Lower lobe of right lung (tissue), 2 donors: Measurements from ENCODE around the gene SLC2A5. TPM values are rescaled to one million over a fixed set of nuclear protein-coding genes. Genes with fewer than 3 reads are reported as not detected.
A peak's percentile ranks its signal among the peaks of the same experiment; 100 is the strongest.
"Not testable (repeated sequence)": the region's sequence is repeated elsewhere in the genome, so short reads cannot be mapped to it uniquely, and the experiment has no call there.

Source experiments
- ATAC-seq, 2 donors: fragments of 200-7000 bp; cut with Tn5 transposase; one replicate each; pipeline ENCODE4 v1.9.1; 2020 to 2022; ENCODE audit warnings: mild to moderate bottlenecking in 2 of 2, moderate library complexity in 2 of 2
- DNase-seq: peaks from one replicate; pipeline ENCODE4 v3.0.0-alpha.2; 2020
- H3K27ac ChIP-seq: fragments of 200-600 bp; one replicate; pipeline ENCODE4 v1.8.0; 2022
- H3K27me3 ChIP-seq: fragments of 200-600 bp; one replicate; pipeline ENCODE4 v1.8.0; 2022; ENCODE audit warnings: low read depth
- H3K36me3 ChIP-seq: fragments of 200-600 bp; one replicate; pipeline ENCODE4 v1.8.0; 2022; ENCODE audit warnings: mild to moderate bottlenecking
- H3K4me1 ChIP-seq: fragments of 200-600 bp; one replicate; pipeline ENCODE4 v1.8.0; 2022
- H3K4me3 ChIP-seq: fragments of 200-600 bp; one replicate; pipeline ENCODE4 v1.8.0; 2022; ENCODE audit warnings: mild to moderate bottlenecking
- H3K9me3 ChIP-seq: fragments of 200-600 bp; one replicate; pipeline ENCODE4 v1.8.0; 2022
- intact Hi-C: fragments of 100-400 bp; cut with DNase I; formaldehyde crosslinking; loops from one replicate; pipeline ENCODE4 v1.11.0; 2022
- total RNA-seq: library from RNA; stranded (reverse); fragmentation: NEBNext Ultra II Directional; extraction: Animal tissue kit (Norgen Biotek cat#: 25700); gene quantifications from one replicate; pipeline ENCODE4 v1.2.1, GENCODE V29; 2021
- TF ChIP-seq, protein P1 (sequence below): fragments of 200-600 bp; IDR thresholded peaks from one replicate; pipeline ENCODE4 v1.8.0; 2022; ENCODE audit warnings: antibody characterized with exemption, mild to moderate bottlenecking
- donor health status: DM: no; HTN: yes; CAD: no; lungs with severe emphysema.

SLC2A5 gene
- total RNA-seq, 1 donor from 2014 or later, result 1.7 TPM

DNA sequence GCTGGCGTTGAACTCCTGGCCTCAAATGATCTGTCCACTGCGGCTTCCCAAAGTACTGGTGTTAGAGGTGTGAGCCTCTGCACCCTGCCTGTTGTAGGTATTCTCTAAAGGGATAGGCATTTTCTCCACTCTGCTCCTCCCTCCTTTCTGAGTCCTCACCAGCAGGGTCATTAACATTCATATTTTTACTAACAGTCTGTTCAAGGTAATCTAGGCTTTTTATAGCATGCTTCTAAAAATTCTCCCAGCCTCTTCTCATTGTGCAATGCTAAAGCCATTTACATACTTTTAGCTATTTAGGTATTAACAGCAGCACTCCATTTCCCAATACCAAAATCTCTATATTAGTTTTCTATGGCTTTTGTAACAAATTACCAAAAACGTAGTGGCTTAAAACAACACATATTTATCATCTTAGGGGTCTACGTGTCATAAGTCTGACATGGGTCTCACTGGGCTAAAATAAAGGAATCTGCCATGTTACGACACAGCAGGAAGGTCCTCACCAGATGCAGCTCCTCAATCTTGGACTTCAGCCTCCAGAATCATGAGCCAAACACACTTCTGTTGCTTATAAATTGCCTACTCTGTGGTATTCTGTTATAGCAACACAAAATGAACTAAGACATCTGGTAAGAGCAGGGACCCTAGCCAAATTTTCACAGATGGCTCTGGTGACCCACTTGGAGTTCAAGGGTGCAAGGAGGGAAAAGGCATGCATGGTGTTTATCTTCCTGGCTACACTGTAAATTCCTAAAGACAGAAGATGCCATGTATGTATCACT lies 40.3 kb downstream of the SLC2A5 start:
- intact Hi-C loops, result no loop called here
- Histone ChIP-seq H3K36me3 (no peaks in the 10 kb centered on the region), H3K4me1 (no peaks in the 10 kb centered on the region), H3K27ac (no peak overlapping the region), H3K27me3 (no peaks in the 10 kb centered on the region), H3K9me3 (no peaks in the 10 kb centered on the region), H3K4me3 (no peak overlapping the region)
- DNase-seq (no peak), ATAC-seq (no peak)
- TF ChIP-seq, protein P1, sequence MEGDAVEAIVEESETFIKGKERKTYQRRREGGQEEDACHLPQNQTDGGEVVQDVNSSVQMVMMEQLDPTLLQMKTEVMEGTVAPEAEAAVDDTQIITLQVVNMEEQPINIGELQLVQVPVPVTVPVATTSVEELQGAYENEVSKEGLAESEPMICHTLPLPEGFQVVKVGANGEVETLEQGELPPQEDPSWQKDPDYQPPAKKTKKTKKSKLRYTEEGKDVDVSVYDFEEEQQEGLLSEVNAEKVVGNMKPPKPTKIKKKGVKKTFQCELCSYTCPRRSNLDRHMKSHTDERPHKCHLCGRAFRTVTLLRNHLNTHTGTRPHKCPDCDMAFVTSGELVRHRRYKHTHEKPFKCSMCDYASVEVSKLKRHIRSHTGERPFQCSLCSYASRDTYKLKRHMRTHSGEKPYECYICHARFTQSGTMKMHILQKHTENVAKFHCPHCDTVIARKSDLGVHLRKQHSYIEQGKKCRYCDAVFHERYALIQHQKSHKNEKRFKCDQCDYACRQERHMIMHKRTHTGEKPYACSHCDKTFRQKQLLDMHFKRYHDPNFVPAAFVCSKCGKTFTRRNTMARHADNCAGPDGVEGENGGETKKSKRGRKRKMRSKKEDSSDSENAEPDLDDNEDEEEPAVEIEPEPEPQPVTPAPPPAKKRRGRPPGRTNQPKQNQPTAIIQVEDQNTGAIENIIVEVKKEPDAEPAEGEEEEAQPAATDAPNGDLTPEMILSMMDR, result no peak

DNA sequence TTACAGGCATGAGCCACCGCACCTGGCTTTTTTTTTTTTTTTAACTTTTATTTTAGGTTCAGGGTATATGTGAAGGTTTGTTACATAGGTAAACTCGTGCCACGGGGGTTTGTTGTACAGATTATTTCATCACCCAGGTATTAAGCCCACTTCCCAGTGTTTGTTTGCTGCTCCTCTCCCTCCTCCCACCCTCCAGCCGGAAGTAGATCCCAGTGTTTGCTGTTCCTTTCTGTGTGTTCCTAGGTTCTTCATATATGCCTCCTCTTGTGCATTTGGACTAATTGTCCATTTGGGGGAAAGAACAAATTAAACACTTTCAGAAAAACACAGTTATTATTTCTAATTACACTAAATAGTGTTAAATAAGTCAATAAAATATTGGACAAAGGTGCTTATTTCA lies 42.1 kb downstream of the SLC2A5 start:
- Histone ChIP-seq H3K4me3 (no peak overlapping the region), H3K27me3 (no peaks in the 10 kb centered on the region), H3K36me3 (no peaks in the 10 kb centered on the region), H3K27ac (no peak overlapping the region), H3K9me3 (no peaks in the 10 kb centered on the region), H3K4me1 (no peaks in the 10 kb centered on the region)
- DNase-seq (no peak), ATAC-seq (no peak)
- intact Hi-C loops, result no loop called here
- TF ChIP-seq, protein P1, result no peak

DNA sequence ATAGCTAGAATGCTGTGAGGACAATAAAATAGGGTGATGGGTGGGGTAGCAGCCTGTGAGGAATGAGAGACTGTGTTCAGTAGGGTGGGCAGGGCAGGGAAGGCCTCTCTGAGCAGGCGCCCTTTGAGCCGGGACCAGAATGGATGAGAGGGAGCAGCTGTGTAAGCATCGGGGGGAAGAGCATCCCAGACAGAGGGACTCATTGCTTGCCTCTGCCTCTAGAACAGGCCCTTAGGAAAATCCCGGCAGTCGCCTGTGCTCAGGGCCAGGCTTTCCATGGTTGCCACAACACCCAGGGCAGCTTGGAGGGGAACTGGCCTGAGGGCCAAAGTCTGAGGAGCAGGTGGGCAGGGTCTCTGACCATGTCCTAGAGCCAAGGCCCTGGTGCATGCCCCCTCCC lies 44.0 kb downstream of the SLC2A5 start:
- intact Hi-C loops, result no loop called here
- Histone ChIP-seq H3K36me3 (no peaks in the 10 kb centered on the region), H3K4me3 (no peak overlapping the region), H3K4me1 (no peaks in the 10 kb centered on the region), H3K9me3 (no peaks in the 10 kb centered on the region), H3K27ac (no peak overlapping the region), H3K27me3 (no peaks in the 10 kb centered on the region)
- no peak for DNase-seq
- ATAC-seq, result no peak
- TF ChIP-seq, protein P1, result no peak

DNA sequence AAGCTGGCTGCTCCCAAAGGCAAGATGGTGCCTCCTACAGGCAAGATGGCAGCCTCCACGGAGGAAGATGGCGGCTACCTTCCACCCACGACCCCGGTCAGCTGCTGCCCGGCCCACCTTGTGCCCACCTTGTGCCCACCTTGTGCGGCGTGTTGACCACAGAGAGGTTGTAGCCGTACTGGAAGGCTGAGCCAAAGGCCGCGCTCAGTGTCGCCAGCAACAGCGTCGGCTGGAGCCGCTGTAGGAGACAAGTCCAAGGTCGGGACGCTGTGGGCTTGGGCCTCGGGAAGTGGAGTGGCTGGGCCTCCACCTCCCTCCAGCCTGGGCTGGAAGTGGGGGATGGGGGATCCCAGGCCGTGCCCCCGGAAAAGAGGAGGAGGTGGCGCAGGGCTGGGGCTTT lies 44.6 kb downstream of the SLC2A5 start:
- intact Hi-C loops, result no loop called here
- ATAC-seq (no peak), DNase-seq (no peak)
- no peaks in the 10 kb centered on the region for H3K4me1 ChIP-seq
- H3K9me3 ChIP-seq, result no peaks in the 10 kb centered on the region
- TF ChIP-seq, protein P1, result no peak
- no peak overlapping the region for H3K27ac ChIP-seq
- H3K4me3 ChIP-seq, result no peak overlapping the region
- no peaks in the 10 kb centered on the region for H3K36me3 ChIP-seq
- H3K27me3 ChIP-seq, result no peaks in the 10 kb centered on the region

DNA sequence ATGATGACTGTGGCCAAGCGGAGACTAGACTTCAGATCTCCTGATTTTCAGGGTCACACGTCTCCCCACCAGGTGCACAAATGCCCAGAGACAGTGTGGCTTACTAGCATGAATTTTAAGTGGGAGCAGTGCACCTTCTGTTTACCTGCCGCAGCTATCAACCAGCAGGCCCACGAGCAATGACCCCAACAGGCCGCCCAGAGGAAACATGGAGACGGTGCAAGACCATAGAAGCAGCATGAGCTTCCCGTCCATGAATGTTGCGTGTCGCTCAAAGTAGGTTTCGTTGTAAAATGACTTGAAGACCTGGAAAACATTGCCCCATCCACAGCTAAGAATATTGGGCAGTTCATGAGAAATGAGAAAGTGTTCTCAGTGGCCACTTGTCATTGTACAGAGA lies 46.7 kb downstream of the SLC2A5 start:
- H3K9me3 ChIP-seq, result no peaks in the 10 kb centered on the region
- no peaks in the 10 kb centered on the region for H3K36me3 ChIP-seq
- intact Hi-C loops, result no loop called here
- DNase-seq (no peak), ATAC-seq (no peak)
- TF ChIP-seq, protein P1, result no peak
- no peak overlapping the region for H3K27ac ChIP-seq
- no peak overlapping the region for H3K4me3 ChIP-seq
- no peaks in the 10 kb centered on the region for H3K27me3 ChIP-seq
- no peaks in the 10 kb centered on the region for H3K4me1 ChIP-seq

DNA sequence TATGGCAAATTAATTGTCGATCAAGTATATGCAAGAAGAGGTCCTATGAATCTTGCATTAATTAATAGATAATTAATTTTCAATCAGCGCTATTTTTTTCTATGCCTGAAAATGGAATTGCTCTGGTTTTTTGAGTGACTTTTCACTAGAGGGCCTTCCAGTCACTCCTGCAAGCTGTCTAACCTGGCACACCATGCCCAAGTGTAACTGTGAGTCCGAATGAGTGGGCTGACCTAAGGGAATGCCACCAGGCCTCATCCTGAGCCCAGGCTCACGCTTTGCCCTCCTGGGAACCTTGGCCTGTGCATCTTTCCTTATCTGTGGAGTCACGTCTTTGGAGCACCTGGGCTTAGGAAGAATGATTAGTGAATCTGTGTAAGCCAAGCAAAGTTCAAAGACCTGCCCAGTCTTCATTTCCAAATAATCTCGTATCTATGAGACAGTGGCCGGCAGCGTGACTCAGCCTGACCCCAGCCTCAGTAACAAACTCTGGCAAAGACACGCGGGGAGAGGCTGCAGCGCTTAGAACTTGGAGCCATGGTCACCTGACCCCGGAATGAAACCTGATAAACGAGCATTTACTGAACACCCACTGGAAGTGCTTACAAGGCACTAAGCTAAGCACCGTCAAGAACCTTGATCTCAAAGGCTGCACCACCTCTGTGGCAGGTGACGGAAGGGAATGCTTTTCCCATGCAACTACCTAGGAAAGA lies 47.3 kb downstream of the SLC2A5 start:
- intact Hi-C loops, H3K9me3 ChIP-seq, DNase-seq, H3K4me1 ChIP-seq, H3K36me3 ChIP-seq, H3K27me3 ChIP-seq, H3K4me3 ChIP-seq, H3K27ac ChIP-seq: not testable (repeated sequence)
- ATAC-seq, result peak; percentile 31 to 60
